Stimulated activated CD8-positive, alpha-beta memory T cell treated with anti-CD3 and anti-CD28 coated beads, Interleukin-4, amount 100 ng/mL, for 24 hours (primary cell): Measurements from ENCODE around the gene C1orf21.

Experiments used
- DNase-seq: peaks from one replicate; pipeline ENCODE4 v3.0.0-alpha.2; 2020; ENCODE audit warnings: low read depth

Gene C1orf21

DNA sequence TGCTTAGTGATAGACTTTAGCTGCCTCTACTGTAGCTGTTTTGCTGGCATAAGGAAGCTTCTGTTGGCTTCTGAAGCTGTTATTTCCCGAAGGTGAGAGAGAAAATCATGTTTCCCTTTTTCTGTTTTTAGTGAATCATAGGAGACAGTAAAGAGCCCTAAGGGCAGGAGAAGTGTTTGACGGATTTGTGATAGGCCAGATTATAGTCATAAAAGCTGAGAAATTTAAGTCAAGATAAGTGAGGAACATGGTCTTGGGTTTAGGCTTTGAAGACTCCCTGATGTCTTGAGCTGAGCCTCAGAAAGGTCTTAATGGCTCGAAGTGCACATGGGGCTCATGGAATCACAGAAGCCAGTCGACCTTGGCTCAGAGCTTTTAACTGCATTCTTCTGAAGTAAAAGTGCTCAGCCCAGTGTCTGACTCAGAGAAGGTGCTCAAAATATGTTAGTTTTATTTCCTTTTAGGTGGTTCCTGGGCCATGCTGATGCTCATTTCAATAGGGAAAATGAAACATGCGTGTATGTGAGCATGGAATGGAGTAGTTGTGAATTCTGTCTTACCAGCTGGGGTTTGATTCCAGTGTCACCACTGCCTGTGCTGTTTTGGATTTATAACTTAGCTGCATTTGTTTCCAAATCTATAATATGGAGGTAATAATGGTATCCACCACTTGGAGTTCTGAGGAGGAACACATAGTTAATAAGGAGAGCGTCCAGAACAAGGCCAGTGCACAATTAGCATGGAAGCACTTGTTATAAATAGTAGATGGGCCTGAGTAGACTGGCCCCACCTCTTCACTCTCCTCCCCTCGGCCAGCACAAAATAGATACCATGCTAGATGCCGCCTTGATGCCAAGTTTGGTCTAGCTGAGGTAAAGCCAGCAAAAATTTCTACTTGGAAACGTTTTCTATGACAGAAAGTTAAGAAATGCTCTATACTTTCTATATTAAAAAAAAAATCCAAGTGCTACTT, 99.2 kb downstream of the C1orf21 start:
- DNase-seq: no peak

- no peak for DNase-seq
These were observed 100.1 kb downstream of the C1orf21 start for GRCh38 chr1:184486761-184487445.

- no peak for DNase-seq
These were observed 100.8 kb downstream of the C1orf21 start for GRCh38 chr1:184487531-184488193.

- no peak for DNase-seq
These were observed 103.1 kb downstream of the C1orf21 start for GRCh38 chr1:184489908-184490307.

GRCh38 chr1:184492536-184492935, 105.7 kb downstream of the C1orf21 start:
- no peak for DNase-seq

DNA sequence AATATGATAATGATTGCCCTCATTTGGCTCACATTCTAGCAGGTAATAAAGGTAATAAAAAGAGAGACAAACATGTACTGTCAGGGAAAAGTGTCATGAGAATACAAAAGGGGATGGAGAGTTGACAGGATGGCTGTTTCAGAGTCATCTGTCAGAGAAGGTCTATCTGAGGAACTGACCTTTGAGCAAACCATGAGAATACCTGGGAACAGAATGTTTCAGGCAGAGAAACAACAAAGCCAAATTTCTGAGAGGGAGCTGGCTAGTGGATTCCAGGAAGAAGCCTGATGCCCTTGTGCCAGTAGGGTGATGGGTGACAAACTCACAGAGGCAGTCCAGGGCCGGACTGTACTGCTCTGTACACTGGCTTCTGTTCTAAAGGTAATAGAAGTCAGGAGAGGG, 107.2 kb downstream of the C1orf21 start:
- DNase-seq: no peak

DNA sequence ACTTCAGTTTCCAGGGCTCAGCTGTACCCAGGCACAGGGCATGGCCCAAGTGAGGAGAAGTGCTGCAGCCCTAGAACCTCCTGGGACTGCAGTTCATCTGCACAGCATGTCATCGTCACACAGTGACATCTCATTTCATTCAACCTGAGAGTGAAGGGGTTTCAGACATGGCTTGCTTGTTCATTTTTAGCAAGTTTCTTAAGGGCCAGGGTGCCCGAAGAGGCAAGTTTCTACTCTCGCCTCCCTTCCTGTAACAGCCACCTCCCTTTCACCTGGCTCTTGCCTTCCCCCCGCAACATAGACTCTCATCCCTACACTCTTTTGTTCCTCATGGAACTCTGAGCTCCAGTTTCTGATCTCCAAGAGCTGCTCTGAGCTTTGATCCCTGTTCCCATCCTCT, 108.1 kb downstream of the C1orf21 start:
- no peak for DNase-seq

- DNase-seq: no peak
These were observed 111.3 kb downstream of the C1orf21 start for GRCh38 chr1:184497959-184498723.

GRCh38 chr1:184499616-184500015, 112.8 kb downstream of the C1orf21 start:
- no peak for DNase-seq

DNA sequence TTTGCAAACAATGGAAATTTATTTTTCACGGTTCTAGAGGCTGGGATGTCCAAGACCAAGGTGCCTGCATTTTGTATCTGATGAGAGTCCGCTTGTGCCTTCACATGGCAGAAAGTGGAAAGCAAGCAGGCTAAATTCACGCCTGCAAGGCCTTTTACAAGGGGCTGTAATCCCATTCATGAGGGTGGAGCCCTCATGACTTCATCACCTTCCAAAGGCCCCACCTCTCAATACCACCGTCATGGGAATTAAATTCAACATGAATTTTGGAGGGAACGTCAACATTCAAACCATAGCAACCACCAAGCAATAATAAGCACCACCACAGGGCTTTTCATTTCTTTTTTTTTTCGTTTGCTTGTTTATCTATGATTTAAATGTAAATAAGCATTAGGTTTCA, 115.3 kb downstream of the C1orf21 start:
- no peak for DNase-seq

- no peak for DNase-seq
These were observed 116.5 kb downstream of the C1orf21 start for GRCh38 chr1:184503221-184503749.

- no peak for DNase-seq
These were observed 117.5 kb downstream of the C1orf21 start for GRCh38 chr1:184504040-184504954.

DNA sequence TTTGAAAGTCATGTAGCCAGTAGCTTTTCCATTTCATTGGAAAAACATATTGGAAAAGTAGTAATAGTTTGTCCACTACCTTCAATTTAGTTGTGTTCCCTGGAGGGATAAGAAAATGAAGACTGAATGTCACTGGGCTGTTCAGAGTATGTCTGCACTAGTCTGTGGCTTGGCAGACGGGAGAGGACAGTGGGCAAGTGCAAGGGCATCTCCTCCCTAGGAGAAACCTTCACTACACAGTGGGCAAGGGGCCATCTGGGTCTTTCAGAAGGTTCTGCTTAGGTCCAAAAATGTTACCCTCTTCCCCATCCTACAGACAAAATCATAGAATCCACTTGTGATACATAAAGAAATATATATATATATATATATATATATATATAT, 118.1 kb downstream of the C1orf21 start:
- no peak for DNase-seq

GRCh38 chr1:184506481-184506880, 119.7 kb downstream of the C1orf21 start:
- DNase-seq: no peak

GRCh38 chr1:184507165-184507564, 120.3 kb downstream of the C1orf21 start:
- DNase-seq: no peak

GRCh38 chr1:184507604-184508280, 120.9 kb downstream of the C1orf21 start:
- DNase-seq: no peak

DNA sequence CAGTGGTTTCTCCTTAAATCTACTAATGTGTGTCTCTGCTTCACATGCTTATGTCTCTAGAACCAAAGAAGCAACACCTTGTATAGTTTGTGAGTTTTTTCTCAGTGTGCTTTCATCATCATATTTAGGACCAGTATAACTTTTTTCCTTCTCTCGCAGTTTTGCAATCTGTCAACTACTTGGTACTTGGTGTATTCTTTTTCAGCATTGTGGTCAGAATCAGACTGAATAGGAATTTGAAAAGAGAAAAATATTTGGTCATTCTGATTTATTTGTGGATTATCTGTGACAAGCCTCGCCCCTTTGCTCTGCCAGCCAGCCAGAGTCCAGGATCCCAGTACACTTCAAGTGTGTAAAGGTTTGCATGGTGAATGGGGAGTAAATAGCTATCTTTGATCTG, 122.3 kb downstream of the C1orf21 start:
- no peak for DNase-seq

DNA sequence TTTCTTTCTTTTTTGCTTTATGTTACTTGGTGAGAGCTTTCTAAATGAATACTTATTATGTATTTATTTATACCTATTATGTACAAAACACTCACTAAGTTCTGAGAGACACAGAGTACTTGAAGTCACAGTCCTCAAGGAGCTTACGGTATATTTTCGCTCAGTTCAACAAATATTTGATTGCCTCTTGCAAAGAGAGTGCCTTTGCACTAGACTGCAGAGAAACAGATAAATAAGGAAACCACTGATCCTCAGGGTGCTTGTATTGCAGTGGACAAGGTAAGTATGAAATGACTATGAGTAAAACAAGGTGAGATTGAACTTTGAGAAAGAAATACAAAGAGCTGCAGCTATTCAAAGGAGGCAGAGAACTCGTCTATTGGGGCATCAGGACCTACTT, 123.3 kb downstream of the C1orf21 start:
- DNase-seq: no peak

- DNase-seq: no peak
These were observed 125.9 kb downstream of the C1orf21 start for GRCh38 chr1:184512724-184513123.

GRCh38 chr1:184513421-184513820, 126.6 kb downstream of the C1orf21 start:
- no peak for DNase-seq
